Measurements from ENCODE around the gene TRPM2.

TRPM2 gene

GRCh38 chr21:44489962-44490361 is 136.5 kb downstream of the TRPM2 start:
- no peak for TF ChIP-seq ZNF274 (IDR thresholded peaks at IDR 0.05; ENCODE audit: low read depth, low read length)
- H3K4me3 ChIP-seq (ENCODE audit: low read length), result no peak overlapping the region

GRCh38 chr21:44490405-44490804 is 137.0 kb downstream of the TRPM2 start:
- TF ChIP-seq ZNF274 (IDR thresholded peaks at IDR 0.05; ENCODE audit: low read depth, low read length), result no peak

GRCh38 chr21:44490816-44491215 is 137.4 kb downstream of the TRPM2 start:
- no peak overlapping the region for H3K4me3 ChIP-seq (ENCODE audit: low read length)
- no peak for TF ChIP-seq ZNF274 (IDR thresholded peaks at IDR 0.05; ENCODE audit: low read depth, low read length)

More at GRCh38 chr21:44490405-44490804, 137.0 kb downstream of the TRPM2 start:
- H3K4me3 ChIP-seq (ENCODE audit: low read length), result no peak overlapping the region
